ENCODE results near the gene MAPK8IP2. TPM values are rescaled to one million over a fixed set of nuclear protein-coding genes. Genes with fewer than 3 reads are reported as not detected.
"Not testable (repeated sequence)": the region's sequence is repeated elsewhere in the genome, so short reads cannot be mapped to it uniquely, and the experiment has no call there.

The MAPK8IP2 gene
- total and polyA plus RNA-seq, 2 of the 13 experiments (the other 11 are each of a cell fraction or from before 2014, with no cell fraction given): 1.3 to 2.6 TPM

- peaks cover 6% of the 10 kb centered on the region for H3K9me3 ChIP-seq (ENCODE audit: low read length)
- no peak overlapping the region for H3K27ac ChIP-seq (ENCODE audit: extremely low read length, insufficient read depth, low read length)
- no peaks in the 10 kb centered on the region; a peak in 1 of 5 replicates for H3K27me3 ChIP-seq (ENCODE audit: control insufficient read depth in 1 of 2, insufficient read depth in 2 of 2, low read length in 2 of 2)
- FAIRE-seq (no peak), DNase-seq (ENCODE audit: low spot score) (no peak), ATAC-seq (no peak)
- WGBS (ENCODE audit: low lambda C conversion rate): 79% methylated on average over 10 of the region's 10 CpGs
- no peak overlapping the region for H3K4me3 ChIP-seq (replicated peaks in 1 of 3; ENCODE audit: insufficient read depth in 1 of 3, low read depth in 2 of 3, low read length in 3 of 3)
- peaks cover 31% of the 10 kb centered on the region for H3K4me1 ChIP-seq (ENCODE audit: insufficient read depth, low read length)
- no peak overlapping the region for H3K4me2 ChIP-seq (ENCODE audit: low read depth, low read length)
- intact Hi-C loops (cut with micrococcal nuclease; ENCODE audit: unreplicated experiment) (no loop called here), in situ Hi-C loops (cut with HindIII; ENCODE audit: extremely low pct_ligation_motif_present, low pct_unique_long_range_greater_than_20kb) (no loop called here)
- no TSS peak for BruUV-seq (replicated peaks)
- ChIA-PET CTCF (ENCODE audit: low intra/inter-chr PET ratio, low total read pairs) (no interaction called here), POLR2A (no interaction called here)
- no peaks in the 10 kb centered on the region for H3K36me3 ChIP-seq (replicated peaks in 1 of 2; ENCODE audit: control insufficient read depth in 1 of 2, insufficient read depth in 2 of 2, low read length in 2 of 2)
- H3K9ac ChIP-seq (ENCODE audit: insufficient read depth, low read depth, low read length): no peak overlapping the region
- H2AFZ ChIP-seq (ENCODE audit: low read length): no peak overlapping the region
- TF ChIP-seq IKZF5 (CRISPR knock-in tag; IDR thresholded peaks at IDR 0.05) (no peak), TEAD2 (CRISPR knock-in tag; IDR thresholded peaks at IDR 0.05) (no peak)
- H4K20me1 ChIP-seq (ENCODE audit: insufficient read depth, low read length): no peaks in the 10 kb centered on the region
- no peaks in the 10 kb centered on the region for H3K79me2 ChIP-seq (ENCODE audit: insufficient read depth, low read length)
These were observed 52.7 kb downstream of the MAPK8IP2 start for GRCh38 chr22:50653256-50653655.

DNA sequence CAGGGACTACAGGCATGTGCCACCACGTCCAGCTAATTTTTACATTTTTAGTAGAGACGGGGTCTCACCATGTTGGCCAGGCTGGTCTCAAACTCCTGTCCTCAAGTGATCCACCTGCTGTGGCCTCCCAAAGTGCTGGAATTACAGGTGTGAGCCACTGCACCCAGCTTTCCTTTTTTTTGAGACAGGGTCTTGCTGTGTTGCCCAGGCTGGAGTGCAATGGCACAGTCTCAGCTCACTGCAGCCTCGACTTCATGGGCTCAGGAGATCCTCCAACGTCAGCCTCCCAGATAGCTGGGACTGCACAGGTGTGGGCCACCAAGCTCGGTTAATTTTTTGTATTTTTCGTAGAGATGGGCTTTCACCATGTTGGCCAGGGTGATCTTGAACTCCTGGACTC lies 54.1 kb downstream of the MAPK8IP2 start:
- intact Hi-C loops (cut with micrococcal nuclease; ENCODE audit: unreplicated experiment); H3K79me2 ChIP-seq (ENCODE audit: insufficient read depth, low read length); H3K4me3 ChIP-seq (replicated peaks in 1 of 3; ENCODE audit: insufficient read depth in 1 of 3, low read depth in 2 of 3, low read length in 3 of 3); H4K20me1 ChIP-seq (ENCODE audit: insufficient read depth, low read length); BruUV-seq (replicated peaks); in situ Hi-C loops (cut with HindIII; ENCODE audit: extremely low pct_ligation_motif_present, low pct_unique_long_range_greater_than_20kb); H3K4me2 ChIP-seq (ENCODE audit: low read depth, low read length); DNase-seq (ENCODE audit: low spot score); H3K9me3 ChIP-seq (ENCODE audit: low read length); H2AFZ ChIP-seq (ENCODE audit: low read length); H3K27me3 ChIP-seq (ENCODE audit: control insufficient read depth in 1 of 2, insufficient read depth in 2 of 2, low read length in 2 of 2); FAIRE-seq; H3K9ac ChIP-seq (ENCODE audit: insufficient read depth, low read depth, low read length); ATAC-seq; CTCF ChIA-PET (ENCODE audit: low intra/inter-chr PET ratio, low total read pairs); H3K36me3 ChIP-seq (replicated peaks in 1 of 2; ENCODE audit: control insufficient read depth in 1 of 2, insufficient read depth in 2 of 2, low read length in 2 of 2); H3K27ac ChIP-seq (ENCODE audit: extremely low read length, insufficient read depth, low read length): not testable (repeated sequence)
- 79% methylated on average over 6 of the region's 6 CpGs for WGBS (ENCODE audit: low lambda C conversion rate)
- 0 out of 2 replicates have a peak, but pooled peaks have one; percentile 51 for TF ChIP-seq ZNF121 (CRISPR knock-in tag; IDR thresholded peaks at IDR 0.05)
- POLR2A ChIA-PET: interaction anchor here (0.6 to 1.2 kb wide), 2 partner anchors 13 to 35 kb away, joined by 4 to 15 read pairs; no protein-coding TSS in a partner anchor
- peaks cover 31% of the 10 kb centered on the region for H3K4me1 ChIP-seq (ENCODE audit: insufficient read depth, low read length)
